HG02884 (cell line): ENCODE measurements around the gene UGGT1.

Experiments used
- ATAC-seq: cut with Tn5 transposase; IDR thresholded peaks from one replicate; pipeline ENCODE4 v1.9.1; 2021; ENCODE audit warnings: mild to moderate bottlenecking, moderate library complexity; ENCODE audit not compliant: unreplicated experiment

UGGT1 gene

DNA sequence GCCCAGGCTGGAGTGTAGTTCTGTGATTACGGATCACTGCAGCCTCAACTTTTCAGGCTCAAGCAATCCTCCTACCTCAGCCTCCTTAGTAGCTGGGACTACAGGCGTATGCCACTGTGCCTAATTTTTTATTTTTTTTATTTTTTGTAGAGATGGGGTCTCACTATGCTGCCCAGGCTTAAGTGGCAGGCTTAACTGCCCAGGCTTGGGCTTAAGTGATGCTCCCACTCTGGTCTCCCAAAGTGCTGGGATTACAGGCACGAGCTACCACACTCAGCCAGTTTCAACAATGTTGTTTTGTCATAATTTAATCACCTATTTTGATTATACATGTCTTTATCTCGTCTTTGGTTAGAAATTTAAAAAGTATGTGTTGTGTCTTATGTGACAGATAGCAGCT is 18.2 kb downstream of the UGGT1 start:
- ATAC-seq, result no peak

GRCh38 chr2:128115921-128116623 is 25.1 kb downstream of the UGGT1 start:
- no peak for ATAC-seq

GRCh38 chr2:128134573-128134972 is 43.6 kb downstream of the UGGT1 start:
- no peak for ATAC-seq

GRCh38 chr2:128137094-128137616 is 46.2 kb downstream of the UGGT1 start:
- no peak for ATAC-seq

- no peak for ATAC-seq
Measured at GRCh38 chr2:128139624-128140023, 48.6 kb downstream of the UGGT1 start.

- no peak for ATAC-seq
Measured at GRCh38 chr2:128145651-128146050, 54.7 kb downstream of the UGGT1 start.

- ATAC-seq, result no peak
Measured at GRCh38 chr2:128153786-128154185, 62.8 kb downstream of the UGGT1 start.

DNA sequence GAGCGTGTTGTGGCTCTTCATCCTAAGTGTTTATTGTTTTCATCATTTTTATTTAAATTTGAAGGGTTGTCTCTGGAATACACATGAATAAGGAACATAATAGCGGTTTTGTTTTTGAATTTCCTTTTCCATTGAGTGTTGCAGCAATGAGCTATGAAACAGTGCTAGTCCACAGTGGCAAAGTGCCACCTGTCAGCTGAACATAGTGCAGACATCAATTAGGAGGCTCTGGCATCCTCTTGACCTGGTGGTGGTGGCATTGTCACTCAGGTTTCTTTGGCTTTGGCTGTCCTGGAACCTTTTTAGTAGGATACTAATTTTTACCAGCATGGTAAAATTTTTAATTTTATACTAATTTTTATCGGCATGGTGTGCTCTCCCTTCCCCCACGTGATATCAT is 63.2 kb downstream of the UGGT1 start:
- no peak for ATAC-seq

DNA sequence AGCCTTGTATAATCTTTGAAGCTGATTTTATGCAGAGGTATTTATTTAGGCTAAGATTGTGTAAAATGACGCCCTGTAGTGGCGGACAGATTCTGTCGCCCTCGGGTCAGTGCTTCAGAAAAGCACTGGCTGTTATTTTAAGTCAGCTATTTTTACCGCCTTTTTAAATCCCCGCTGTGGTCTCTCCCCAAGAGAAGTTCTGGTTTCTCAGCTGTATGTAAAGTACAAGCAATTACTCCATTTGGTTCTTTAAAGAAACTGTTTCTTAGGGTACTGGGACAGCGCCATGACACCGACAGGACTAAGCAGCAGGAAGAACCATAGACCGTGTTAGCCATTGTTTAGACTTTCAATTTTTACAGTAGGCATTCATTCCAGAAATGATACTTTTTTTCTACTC is 65.0 kb downstream of the UGGT1 start:
- no peak for ATAC-seq

DNA sequence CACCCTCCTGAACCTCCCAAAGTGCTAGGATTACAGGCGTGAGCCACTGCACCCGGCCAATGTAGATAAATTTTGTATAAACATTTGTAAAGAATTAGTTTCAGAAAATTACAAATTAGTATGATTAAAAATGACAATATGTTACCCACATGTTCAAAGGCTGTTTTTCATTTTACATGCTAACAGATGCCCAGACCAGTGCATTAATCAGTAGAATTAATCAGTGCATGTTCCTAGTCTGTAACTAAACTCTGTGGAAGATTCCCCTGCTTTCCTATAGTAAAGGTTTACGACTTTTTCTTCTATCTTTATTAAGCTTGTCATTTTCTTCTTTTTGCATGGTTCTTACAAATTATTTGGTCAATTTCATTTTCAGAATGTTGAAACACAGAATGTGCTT is 65.8 kb downstream of the UGGT1 start:
- no peak for ATAC-seq

DNA sequence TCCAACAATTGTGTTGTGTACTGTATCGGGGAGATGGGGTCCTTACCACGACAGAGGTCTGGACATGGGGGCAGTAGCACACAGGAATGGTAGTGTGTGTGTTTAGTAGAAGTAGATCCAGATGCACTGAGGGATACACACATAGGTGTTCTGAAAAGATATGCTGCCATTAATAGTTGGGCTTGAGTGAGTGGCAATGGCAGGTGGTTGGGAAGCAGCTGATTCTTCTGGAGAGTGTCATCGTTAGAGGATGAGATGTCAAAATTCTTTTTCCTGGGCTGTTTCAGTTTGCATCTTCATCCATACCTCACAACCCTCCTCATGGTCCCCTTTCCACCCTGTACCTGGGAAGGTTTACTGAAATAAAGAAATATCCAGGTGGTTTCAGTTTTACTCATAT is 66.6 kb downstream of the UGGT1 start:
- no peak for ATAC-seq

GRCh38 chr2:128158176-128158575 is 67.2 kb downstream of the UGGT1 start:
- no peak for ATAC-seq

- no peak for ATAC-seq
Measured at GRCh38 chr2:128159437-128159836, 68.4 kb downstream of the UGGT1 start.

DNA sequence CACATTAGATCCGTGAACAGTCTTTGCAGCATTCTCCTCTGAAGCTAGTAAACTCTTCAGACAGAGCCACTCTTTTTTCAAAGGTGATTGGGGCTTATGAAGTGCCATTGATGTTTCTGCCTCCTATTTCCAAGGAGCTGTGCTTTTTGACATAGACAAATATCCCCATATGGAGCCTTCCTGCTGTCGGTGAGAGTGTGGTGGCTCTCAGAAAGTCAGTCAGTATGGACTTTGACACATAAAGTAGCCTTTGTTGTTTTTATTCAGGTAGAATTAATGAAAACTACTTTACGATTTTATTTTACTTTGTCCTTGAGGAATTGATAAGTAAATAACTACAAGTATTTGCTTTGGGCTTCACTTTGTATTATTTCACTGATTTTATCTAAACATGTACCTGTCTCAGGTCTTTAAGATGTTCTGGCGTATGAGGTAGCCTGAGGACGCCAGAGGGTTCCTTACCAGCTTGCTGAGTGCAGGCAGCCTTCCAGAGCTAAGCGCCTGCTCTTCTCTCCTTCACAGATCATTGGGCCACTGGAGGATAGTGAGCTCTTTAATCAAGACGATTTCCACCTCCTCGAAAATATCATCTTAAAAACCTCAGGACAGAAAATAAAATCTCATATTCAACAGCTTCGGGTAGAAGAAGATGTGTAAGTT is 69.7 kb downstream of the UGGT1 start:
- ATAC-seq, result no peak

DNA sequence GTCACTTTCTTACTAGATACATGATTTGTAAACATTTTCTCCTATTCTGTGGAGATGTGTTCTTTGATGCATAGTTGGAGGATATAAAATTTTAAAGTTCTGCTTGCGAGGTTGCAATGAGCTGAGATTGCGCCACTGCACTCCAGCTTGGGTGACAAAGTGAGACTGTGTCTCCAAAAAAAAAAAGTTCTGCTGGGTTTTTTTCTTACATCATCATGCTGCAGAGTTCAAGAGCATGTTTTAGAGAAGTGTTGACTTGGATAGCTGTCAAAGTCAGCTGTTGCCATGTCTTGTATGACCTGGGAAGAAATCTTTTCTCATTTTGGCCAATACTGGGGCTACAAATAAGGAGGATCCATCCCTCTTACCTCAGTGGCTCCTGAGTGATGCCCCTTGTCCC is 71.3 kb downstream of the UGGT1 start:
- ATAC-seq, result no peak

DNA sequence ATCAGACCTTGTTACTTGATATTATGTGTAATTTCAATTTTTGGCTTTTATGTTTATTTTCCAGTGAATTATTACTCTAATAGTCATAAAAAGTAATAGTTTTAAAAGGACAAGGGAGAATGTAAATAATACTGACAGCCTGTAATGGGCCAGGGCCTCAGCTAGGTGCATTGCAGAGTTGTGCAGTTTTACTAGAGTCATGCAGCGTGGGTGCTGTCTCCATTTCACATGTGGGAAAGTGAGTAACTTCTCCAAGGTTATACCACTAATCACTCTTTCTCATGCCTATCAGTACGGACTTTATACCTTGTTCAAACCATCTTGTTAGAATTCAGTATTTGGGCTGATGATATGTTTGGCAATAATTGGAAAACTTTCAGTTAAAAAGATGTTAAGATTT is 73.3 kb downstream of the UGGT1 start:
- ATAC-seq, result no peak

GRCh38 chr2:128166746-128167353 is 75.8 kb downstream of the UGGT1 start:
- ATAC-seq, result no peak

DNA sequence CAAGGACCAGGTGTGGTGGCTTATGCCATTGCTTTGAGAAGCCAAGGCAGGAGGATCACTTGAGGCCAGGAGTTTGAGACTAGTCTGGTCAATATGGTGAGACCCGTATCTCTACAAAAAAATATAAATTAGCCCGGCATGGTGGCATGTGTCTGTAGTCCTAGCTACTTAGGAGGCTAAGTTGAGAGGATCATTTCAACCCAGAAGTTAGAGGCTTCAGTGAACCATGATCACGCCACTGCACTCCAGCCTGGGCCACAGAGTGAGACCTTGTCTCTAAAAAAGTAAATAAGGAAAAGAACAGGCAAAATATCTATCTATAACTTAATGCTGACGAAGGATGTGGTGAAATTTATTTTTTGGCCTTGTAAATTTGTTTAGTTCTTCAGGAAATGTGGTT is 78.1 kb downstream of the UGGT1 start:
- no peak for ATAC-seq

- no peak for ATAC-seq
Measured at GRCh38 chr2:128169497-128169896, 78.5 kb downstream of the UGGT1 start.

- no peak for ATAC-seq
Measured at GRCh38 chr2:128169933-128170709, 79.1 kb downstream of the UGGT1 start.

DNA sequence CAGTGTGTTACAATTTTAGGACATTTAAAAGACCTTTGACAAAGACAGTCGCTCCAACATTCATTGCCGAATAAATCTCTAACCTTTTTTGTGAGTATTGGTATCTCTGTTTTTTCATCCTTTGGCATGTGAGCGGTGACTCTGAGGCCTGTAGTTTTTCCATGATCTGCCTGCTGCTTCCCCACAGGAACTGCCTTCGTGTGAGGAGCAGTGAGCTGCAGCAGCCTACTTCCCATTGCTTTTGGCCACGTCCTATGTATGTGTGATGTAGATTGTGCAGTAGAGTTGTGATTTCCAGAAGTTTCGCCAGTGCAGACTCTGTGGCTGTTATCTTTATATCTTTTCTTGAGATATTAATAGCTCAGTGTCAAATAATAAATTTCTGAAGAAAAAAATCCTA is 79.8 kb downstream of the UGGT1 start:
- no peak for ATAC-seq
